ENCODE results near the gene GDAP2. TPM values are rescaled to one million over a fixed set of nuclear protein-coding genes. Genes with fewer than 3 reads are reported as not detected.
A peak's percentile ranks its signal among the peaks of the same experiment; 100 is the strongest.

GDAP2 gene
- total and polyA plus RNA-seq, 2 of the 4 experiments (the other 2 are of a cell fraction), result 5.4 to 27.1 TPM

DNA sequence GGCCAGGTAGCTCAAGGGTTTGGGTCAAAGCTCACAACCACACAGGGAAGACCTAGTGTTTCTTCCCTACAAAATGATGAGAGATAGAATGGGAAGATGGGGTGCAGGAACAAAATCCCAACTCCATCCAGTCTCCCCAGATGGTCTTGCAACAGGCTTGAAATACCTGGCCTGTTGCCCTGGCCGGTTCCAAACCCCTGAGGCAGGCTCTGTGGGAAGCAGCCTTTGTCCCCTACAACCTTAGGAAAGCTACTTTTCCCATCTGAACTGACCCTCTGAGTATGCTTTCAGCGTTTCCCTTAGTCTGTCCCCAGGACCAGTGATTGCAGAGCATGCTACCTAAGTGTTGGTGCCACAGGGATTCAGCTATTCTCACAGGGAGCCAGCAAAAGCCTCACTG lies 104.0 kb downstream of the GDAP2 start:
- Histone ChIP-seq H2BK5ac (ENCODE audit: low read depth, low read length, poor library complexity, severe bottlenecking) (peak overlapping the region; percentile 97), H2BK120ac (ENCODE audit: low read depth, low read length) (peak overlapping the region; percentile 100), H3K56ac (ENCODE audit: extremely low read depth, insufficient read depth, low read length) (peak overlapping the region; percentile 92), H4K91ac (ENCODE audit: insufficient read depth, low read depth, low read length) (peak overlapping the region; percentile 99), H4K8ac (ENCODE audit: low read depth in 2 of 2, low read length in 2 of 2) (peak overlapping the region; percentile 75 to 98), H3K9me3 (ENCODE audit: control insufficient read depth, insufficient read depth, low read length) (no peaks in the 10 kb centered on the region), H3K14ac (replicated peaks; ENCODE audit: low read depth, low read length) (peak overlapping the region; percentile 99), H3K27ac (ENCODE audit: insufficient read depth, low read length) (peak overlapping the region; percentile 93), H3K36me3 (ENCODE audit: control insufficient read depth, insufficient read depth, low read length) (no peaks in the 10 kb centered on the region), H3K4me3 (ENCODE audit: insufficient read depth, low read depth, low read length) (no peak overlapping the region), H2AK9ac (replicated peaks; ENCODE audit: low read depth, low read length, poor library complexity) (peak overlapping the region; percentile 65), H3K79me1 (ENCODE audit: low read depth in 1 of 2, low read length in 2 of 2) (peaks cover 0 to 45% of the 10 kb centered on the region in 2 experiments; a peak in 2 of 4 replicates), H3K4ac (ENCODE audit: low read depth, low read length) (peak overlapping the region; percentile 100), H2BK20ac (ENCODE audit: low read depth, low read length) (peak overlapping the region; percentile 100), H4K5ac (ENCODE audit: low read depth, low read length) (peak overlapping the region; percentile 31), H2BK15ac (ENCODE audit: low read depth, low read length) (peak overlapping the region; percentile 96), H3K4me1 (ENCODE audit: control insufficient read depth, insufficient read depth, low read length) (peaks cover 47% of the 10 kb centered on the region), H4K20me1 (ENCODE audit: insufficient read depth, low read length) (no peaks in the 10 kb centered on the region), H3K23ac (ENCODE audit: low read depth, low read length) (peak overlapping the region; percentile 98), H3K4me2 (ENCODE audit: low read depth, low read length) (no peak overlapping the region), H3K9me1 (ENCODE audit: insufficient read depth, low read length) (peaks cover 34% of the 10 kb centered on the region), H2AK5ac (ENCODE audit: low read depth, low read length) (peak overlapping the region; percentile 99), H2AFZ (replicated peaks; ENCODE audit: low read length, poor library complexity) (peak overlapping the region; percentile 34), H3K27me3 (ENCODE audit: control insufficient read depth, insufficient read depth, low read length) (no peaks in the 10 kb centered on the region), H3K9ac (ENCODE audit: low read depth, low read length) (peak overlapping the region; percentile 8; the same call in 1 of the 2 replicates), H3K18ac (ENCODE audit: low read depth, low read length) (peak overlapping the region; percentile 93)
- ChIA-PET CTCF (interaction anchor here (0.6 kb wide), 1 partner anchor 9 kb away, joined by 3 read pairs; no protein-coding TSS in a partner anchor), POLR2A (ENCODE audit: unreplicated experiment) (no interaction called here)
- BruUV-seq (replicated peaks), result no TSS peak
- intact Hi-C loops (cut with micrococcal nuclease), result no loop called here
- DNase-seq, result no peak
- in situ Hi-C loops (cut with MboI; ENCODE audit: low sequenced_read_pairs), result no loop called here
- ATAC-seq (ENCODE audit: low read depth), result no peak
- dilution Hi-C loops (cut with HindIII; ENCODE audit: low sequenced_read_pairs, unreplicated experiment), result no loop called here
- TF ChIP-seq CHD1 (IDR thresholded peaks at IDR 0.05; ENCODE audit: low read depth, low read length) (no peak), RFX5 (IDR thresholded peaks at IDR 0.05; ENCODE audit: low read depth, low read length) (no peak), MAZ (IDR thresholded peaks at IDR 0.05; ENCODE audit: borderline replicate concordance, low read depth, low read length) (no peak), CEBPB (IDR thresholded peaks at IDR 0.05; ENCODE audit: low read depth, low read length) (no peak), POLR2A (IDR thresholded peaks at IDR 0.05; ENCODE audit: low read depth, low read length) (no peak), MXI1 (IDR thresholded peaks at IDR 0.05; ENCODE audit: borderline replicate concordance, low read depth, low read length) (no peak), SMC3 (IDR thresholded peaks at IDR 0.05; ENCODE audit: low read depth, low read length) (no peak), FOS (IDR thresholded peaks at IDR 0.05; ENCODE audit: low read depth, low read length) (no peak), RAD21 (IDR thresholded peaks at IDR 0.05; ENCODE audit: low read length) (no peak), RCOR1 (IDR thresholded peaks at IDR 0.05; ENCODE audit: insufficient replicate concordance, low read length) (no peak), NFE2L2 (IDR thresholded peaks at IDR 0.05; ENCODE audit: low read depth, low read length) (no peak), MAFK (IDR thresholded peaks at IDR 0.05; ENCODE audit: low read depth, low read length) (no peak), BHLHE40 (IDR thresholded peaks at IDR 0.05; ENCODE audit: low read depth, low read length) (no peak)
- TF ChIP-seq, protein P1, sequence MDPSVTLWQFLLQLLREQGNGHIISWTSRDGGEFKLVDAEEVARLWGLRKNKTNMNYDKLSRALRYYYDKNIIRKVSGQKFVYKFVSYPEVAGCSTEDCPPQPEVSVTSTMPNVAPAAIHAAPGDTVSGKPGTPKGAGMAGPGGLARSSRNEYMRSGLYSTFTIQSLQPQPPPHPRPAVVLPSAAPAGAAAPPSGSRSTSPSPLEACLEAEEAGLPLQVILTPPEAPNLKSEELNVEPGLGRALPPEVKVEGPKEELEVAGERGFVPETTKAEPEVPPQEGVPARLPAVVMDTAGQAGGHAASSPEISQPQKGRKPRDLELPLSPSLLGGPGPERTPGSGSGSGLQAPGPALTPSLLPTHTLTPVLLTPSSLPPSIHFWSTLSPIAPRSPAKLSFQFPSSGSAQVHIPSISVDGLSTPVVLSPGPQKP (IDR thresholded peaks at IDR 0.05; ENCODE audit: borderline replicate concordance, low read depth, low read length), result no peak
- TF ChIP-seq, protein P2, sequence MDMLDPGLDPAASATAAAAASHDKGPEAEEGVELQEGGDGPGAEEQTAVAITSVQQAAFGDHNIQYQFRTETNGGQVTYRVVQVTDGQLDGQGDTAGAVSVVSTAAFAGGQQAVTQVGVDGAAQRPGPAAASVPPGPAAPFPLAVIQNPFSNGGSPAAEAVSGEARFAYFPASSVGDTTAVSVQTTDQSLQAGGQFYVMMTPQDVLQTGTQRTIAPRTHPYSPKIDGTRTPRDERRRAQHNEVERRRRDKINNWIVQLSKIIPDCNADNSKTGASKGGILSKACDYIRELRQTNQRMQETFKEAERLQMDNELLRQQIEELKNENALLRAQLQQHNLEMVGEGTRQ (IDR thresholded peaks at IDR 0.05; ENCODE audit: low read depth, low read length), result no peak
- TF ChIP-seq, protein P3, sequence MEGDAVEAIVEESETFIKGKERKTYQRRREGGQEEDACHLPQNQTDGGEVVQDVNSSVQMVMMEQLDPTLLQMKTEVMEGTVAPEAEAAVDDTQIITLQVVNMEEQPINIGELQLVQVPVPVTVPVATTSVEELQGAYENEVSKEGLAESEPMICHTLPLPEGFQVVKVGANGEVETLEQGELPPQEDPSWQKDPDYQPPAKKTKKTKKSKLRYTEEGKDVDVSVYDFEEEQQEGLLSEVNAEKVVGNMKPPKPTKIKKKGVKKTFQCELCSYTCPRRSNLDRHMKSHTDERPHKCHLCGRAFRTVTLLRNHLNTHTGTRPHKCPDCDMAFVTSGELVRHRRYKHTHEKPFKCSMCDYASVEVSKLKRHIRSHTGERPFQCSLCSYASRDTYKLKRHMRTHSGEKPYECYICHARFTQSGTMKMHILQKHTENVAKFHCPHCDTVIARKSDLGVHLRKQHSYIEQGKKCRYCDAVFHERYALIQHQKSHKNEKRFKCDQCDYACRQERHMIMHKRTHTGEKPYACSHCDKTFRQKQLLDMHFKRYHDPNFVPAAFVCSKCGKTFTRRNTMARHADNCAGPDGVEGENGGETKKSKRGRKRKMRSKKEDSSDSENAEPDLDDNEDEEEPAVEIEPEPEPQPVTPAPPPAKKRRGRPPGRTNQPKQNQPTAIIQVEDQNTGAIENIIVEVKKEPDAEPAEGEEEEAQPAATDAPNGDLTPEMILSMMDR (conservative IDR thresholded peaks at IDR 0.05; ENCODE audit: low read depth, low read length), result no peak
- no CpG with 5 or more reads among the region's 2 CpGs for WGBS, 2 experiments (ENCODE audit: extremely low coverage in 2 of 2, insufficient read length in 1 of 2)
